NCI-H226 (cell line): ENCODE results near the gene CLCN1.

Experiments used
- DNase-seq: peaks from one replicate; pipeline ENCODE4 v3.0.0-alpha.2; 2015

CLCN1 gene

DNA sequence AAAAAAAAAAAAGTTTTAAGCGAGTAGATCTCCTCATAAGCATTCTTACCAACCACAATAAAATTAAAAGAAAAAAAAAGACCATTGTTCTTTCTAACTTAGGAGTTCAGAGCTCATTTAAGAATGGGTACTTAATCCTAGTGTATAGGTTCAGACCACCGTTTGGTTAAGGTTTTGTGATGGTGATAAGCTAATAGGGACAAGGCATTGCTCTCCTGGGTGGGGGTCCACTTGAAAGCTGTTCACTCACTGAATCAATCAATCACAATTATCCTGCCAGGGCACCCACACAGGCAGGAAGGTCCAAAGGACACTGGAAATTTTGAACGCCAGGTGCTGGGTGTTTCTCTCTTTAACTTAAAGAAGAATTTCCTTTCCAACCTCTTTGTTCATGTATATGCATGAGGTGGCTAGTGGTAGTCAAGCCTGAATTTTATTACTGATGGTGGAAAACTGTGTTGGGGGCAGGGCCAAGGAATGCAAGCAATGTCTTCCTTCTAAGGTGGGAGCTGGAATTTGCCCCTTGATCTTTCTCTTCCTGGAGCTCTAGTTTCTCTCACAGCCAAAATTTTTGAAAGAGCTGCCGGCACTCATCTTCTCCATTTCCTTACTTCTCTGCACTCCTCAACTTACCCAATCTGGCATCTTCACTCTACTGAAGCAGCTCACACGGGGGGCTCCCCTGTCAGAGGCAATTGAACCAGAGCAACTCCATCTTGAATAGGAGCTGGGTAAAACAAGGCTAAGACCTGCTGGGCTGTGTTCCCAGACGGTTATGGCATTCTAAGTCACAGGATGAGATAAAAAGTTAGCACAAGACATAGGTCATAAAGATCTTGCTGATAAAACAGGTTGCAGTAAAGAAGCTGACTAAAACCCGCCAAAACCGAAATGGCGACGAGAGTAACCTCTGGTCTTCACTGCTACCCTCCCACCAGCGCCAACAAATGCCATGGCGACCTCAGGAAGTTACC lies 54.1 kb downstream of the CLCN1 start:
- no peak for DNase-seq

DNA sequence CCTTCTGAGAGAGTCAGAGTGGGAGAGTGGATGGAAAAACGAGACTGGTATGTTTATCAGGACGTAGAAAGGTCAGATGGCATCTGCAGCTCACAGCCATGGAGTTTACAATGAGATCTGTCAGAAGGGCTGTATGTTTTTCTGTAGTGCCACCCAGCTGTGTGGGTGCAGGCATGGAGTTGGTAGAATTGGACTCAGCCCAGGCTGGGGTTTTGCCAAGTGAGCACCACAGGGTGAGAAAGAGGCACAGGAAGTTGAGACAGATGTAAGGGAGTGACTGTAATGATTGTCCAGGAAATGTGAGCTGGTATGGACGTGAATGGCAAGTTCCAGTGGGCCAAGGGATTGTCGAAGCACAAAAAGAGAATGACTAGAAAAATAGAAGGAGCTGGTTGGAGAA lies 56.2 kb downstream of the CLCN1 start:
- DNase-seq: peak; percentile 74

DNA sequence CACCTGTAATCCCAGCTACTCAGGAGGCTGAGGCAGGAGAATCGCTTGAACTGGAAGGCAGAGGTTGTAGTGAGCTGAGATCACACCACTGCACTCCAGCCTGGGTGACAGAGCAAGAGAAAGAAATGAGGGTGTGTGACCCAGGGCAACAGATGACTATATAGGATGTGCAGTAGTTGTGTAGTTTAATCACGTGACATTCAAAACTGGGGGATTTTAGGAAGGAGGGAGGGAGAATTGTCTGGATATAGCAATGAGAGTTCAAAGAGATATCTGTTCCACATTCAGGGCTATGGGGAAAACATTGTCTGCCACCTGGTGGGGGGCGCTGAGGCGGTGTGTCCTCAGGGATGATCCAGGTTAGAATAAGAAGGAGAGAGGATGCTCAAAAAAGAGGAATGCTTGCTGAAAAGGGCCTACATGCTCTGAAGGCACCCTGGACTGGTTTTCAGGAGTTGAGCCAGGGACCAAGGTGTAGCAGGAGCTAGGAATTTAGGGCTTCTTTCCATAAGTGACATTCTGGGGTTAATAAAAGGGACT lies 57.4 kb downstream of the CLCN1 start:
- no peak for DNase-seq

DNA sequence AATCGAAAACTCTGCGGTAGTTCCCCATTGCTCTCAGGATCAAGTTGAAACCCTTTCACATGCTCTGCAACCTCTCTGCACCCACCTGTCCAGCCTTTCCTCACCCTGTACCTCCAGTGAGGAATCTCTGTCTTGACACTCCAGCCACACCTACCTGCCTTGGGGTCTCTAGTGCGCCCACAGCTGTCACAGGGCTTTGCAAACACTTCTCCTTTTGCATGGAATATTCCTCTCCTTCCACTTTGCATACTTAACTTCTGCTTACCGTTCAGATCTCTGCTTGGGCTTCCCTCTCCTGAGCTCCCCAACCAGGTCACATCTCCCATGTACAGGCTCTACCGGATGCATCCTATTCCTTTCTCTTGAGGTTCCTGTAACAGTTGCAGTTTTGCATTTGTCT lies 58.6 kb downstream of the CLCN1 start:
- DNase-seq: no peak

DNA sequence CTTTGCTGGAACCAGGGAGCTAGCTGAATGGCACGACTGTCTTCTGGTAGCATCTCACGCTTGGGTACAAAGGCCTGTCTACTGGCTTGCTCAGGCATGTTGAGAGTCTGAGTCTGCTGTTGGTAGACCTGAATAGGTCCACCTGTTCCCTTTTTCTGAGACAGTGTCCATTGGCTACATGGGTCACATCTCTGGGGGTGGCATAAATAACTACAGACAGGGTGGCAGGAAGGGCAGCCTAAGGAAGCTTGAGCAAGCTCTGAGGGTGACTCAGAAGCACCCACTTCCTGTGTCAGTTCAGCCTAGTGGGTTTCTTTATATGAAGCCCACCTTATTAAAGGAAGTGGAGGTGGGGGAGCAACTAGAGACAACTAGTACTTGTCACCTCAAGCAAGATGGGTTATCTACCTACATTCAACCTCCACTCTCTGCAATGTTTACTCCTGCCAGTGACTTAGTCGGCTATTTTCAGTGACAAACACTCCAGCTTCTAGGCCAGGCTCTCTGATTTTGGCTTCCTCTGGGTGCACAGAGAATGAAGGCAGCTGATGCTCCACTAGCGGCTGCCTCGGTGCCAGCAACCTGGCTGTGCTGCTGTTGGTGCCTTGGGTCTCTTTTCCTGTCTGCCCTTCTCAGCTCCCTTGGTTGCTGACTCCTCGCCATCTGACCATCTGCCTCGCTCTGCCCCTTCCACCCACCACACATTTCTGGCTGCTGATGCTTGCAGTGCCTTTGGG lies 59.6 kb downstream of the CLCN1 start:
- no peak for DNase-seq

DNA sequence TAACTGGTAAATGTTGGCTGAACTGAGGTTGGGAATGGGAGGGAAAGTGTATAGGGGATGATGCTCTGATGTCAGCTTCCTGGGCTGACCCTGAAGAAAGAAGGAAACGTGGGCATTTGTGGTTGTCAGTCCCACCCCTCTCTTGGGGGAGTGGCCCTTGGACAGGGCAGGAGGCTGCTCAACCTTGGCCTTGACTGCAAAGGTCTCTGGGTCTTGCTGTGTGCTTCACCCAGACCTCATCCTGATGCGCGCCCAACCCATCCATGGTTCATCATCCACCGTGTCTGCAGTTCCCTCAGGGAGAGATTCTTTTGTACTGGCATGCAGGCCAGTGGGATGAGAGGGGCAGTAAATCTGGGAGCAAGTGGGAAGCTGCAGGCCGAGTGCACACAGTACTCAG lies 60.5 kb downstream of the CLCN1 start:
- no peak for DNase-seq

DNA sequence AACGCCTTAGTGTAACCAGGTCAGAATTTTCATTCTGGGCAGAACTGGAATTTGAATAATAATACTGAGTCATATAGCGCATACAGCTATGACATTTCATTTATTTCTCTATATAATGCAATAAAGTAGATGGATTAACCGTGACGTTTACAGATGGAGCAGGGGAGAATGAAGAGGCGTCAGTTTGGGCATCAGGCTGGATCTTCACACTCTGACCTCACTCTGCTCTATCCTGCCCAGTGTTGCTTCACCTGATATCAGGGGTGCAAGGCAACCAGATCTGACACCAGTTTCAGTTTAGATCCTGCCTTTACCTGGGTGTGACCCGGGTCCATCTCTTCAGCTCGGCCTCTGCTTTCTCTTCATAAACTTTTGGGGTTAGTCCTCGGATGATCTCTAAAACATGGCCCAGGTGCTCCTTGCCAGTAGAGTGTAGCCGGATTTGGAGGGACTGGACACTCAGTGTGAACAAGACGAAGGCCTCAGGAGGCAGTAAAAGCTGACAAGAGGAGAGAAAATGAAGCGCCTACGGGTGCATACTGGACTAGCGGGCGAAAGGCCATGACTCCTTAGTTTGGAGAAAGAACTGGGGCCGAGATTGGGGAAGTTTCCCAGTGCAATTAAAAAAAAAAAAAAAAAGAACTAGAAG lies 63.8 kb downstream of the CLCN1 start:
- no peak for DNase-seq

DNA sequence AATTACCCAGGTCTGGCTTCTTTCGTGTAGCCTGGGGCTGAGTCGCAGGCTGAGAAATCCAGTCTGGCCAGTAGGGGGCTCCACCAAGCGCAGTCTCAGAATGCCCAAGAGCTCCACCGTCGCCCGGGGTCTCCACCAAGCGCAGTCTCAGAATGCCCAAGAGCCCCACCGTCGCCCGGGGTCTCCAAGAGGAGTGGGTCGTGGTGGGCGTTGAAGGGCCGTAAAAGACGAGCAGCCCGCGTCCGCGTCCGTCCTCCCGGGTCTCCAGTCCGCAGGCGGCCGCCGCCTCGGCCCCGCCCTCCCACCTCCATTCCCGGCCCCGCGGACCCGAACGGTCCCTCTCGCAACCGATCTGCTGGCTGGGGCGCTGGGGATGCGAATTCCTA lies 64.3 kb downstream of the CLCN1 start:
- peak; percentile 73 for DNase-seq

DNA sequence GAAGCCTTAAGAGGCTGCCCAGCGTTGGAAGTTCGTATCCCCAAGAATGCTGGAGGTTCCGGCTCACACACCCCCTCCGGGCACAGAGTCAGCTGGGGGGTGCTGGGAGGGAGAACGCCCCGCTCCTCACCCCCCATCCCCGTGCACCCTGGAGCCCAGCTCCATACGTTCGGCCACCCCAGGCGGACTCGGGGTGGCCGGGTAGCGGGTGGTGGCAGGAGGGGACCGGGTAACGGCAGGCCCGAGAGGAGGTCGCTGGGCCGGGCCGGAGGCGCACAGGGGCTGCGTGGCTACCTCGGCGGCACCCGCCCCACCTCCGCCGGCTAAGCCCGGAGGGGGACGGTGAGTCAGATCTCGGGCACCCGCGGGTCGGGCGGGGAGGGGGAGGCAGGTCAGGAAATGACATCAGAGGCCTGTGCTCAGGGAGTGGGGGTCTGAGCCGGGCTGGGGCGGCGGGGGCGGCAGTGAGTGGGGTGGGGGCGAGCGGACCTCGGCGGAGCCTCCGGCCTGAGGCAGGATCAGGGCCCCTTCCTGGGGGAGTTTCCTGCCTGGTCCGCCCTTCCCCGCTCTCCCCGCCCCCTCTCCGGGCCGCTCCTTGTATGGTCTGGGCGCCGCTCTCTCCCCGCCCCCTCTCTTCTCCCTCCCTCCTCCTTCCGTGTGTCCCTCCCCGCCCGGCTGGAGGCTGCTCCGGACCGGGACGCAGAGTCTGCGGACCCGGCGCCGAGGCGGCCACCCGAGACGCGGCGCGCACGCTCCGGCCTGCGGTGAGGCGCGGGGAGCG lies 64.9 kb downstream of the CLCN1 start, which contains the start of gene ZYX:
TSS of gene ZYX (plus strand) at position 700 of the 781 bp plus-strand sequence. CDS start 227 bp downstream, outside the sequence.
- DNase-seq: peak; percentile 93

DNA sequence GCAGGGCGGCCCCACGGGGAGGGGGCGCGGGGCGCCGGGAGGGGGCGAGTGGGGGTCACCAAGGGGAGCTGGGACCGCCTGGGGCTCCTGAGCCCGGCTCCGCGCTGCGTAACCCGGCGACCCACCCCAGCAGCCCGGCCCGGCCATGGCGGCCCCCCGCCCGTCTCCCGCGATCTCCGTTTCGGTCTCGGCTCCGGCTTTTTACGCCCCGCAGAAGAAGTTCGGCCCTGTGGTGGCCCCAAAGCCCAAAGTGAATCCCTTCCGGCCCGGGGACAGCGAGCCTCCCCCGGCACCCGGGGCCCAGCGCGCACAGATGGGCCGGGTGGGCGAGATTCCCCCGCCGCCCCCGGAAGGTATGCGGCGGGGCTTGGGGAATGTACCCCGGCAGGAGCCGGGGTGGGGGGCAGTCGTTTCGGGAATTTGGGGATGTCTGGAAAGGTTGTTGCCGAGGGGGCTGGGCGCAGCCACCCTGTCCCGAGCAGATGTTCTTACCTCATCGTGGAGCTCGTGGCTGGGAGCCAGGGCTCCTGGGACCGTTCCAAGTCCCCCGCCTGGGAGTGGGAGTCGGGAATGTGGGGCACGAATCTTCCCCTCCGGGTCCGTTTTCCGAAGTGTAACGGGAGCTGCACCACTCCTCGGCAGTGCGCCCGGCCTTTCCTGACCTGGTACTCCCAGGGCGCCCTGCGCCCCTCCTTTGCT lies 65.7 kb downstream of the CLCN1 start:
- peak; percentile 80 for DNase-seq

DNA sequence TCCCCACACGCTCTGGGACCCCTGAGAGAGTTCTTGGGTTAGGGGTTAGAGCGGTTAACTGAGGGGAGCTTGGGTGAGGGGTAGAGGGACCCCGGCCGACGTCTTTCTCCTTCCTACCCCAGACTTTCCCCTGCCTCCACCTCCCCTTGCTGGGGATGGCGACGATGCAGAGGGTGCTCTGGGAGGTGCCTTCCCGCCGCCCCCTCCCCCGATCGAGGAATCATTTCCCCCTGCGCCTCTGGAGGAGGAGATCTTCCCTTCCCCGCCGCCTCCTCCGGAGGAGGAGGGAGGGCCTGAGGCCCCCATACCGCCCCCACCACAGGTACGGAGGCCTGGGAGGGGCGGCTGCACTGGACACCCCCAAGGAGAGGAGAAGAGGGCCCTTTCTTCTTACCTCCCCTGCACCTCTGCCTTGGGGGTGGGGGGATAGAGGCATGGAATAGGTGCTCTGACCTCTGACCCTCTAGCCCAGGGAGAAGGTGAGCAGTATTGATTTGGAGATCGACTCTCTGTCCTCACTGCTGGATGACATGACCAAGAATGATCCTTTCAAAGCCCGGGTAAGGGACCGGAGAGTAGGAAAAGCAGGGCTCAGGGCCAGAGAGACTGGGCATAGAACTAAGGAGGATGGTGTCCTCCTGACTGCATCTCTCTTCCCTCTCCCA lies 66.3 kb downstream of the CLCN1 start:
- no peak for DNase-seq

DNA sequence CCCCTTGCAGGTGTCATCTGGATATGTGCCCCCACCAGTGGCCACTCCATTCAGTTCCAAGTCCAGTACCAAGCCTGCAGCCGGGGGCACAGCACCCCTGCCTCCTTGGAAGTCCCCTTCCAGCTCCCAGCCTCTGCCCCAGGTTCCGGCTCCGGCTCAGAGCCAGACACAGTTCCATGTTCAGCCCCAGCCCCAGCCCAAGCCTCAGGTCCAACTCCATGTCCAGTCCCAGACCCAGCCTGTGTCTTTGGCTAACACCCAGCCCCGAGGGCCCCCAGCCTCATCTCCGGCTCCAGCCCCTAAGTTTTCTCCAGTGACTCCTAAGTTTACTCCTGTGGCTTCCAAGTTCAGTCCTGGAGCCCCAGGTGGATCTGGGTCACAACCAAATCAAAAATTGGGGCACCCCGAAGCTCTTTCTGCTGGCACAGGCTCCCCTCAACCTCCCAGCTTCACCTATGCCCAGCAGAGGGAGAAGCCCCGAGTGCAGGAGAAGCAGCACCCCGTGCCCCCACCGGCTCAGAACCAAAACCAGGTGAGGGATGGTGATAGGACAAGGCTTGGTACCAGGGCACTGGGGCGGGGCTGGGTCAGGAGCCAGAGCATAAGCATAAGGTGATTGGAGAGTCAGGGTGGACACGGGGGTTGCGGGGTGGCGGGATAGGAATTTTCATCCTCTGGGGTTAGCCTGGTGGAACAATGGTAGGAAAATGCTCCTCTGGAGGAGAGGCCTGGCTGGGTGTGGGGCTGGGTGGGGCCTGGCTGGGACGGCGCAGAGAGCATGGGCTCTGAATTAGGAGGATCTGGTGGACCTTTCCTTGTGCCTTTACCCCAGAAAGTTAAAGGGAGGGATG lies 67.1 kb downstream of the CLCN1 start:
- DNase-seq: no peak

DNA sequence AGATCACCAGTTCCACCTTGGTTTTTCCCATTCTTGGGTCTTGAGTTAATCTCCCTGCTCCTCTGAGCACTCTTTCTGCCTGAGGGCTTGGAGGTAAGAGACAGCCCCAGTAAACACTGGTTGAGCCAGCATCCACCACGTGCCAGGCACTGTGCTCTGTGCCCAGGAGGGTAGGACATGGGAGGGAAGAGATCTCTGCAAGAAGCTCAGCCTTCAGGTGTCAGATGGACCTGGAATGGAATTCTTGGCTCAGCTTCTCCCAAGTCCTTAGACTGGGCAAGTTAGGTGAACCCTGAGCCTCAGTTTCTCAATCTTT lies 67.7 kb downstream of the CLCN1 start:
- DNase-seq: peak; percentile 45

DNA sequence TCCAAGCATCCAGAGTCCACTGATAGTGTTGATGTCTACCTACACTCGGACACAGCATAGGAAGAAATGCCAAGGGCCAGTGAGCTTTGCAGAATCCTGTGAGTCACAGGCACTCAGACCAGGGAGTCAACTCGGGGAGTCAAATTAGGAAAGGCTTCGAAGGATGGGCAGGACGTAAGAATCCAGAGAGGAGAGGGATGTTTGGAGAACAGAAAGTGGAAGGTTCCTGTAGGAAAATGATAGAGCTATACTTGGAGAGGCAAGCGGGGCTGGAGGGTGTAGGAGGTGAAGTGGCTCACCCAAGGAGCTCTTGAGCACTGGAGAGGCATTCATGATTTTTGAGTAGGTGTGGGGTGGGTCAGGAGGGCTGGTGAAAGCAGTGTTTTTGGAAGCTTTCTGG lies 68.2 kb downstream of the CLCN1 start:
- DNase-seq: no peak

DNA sequence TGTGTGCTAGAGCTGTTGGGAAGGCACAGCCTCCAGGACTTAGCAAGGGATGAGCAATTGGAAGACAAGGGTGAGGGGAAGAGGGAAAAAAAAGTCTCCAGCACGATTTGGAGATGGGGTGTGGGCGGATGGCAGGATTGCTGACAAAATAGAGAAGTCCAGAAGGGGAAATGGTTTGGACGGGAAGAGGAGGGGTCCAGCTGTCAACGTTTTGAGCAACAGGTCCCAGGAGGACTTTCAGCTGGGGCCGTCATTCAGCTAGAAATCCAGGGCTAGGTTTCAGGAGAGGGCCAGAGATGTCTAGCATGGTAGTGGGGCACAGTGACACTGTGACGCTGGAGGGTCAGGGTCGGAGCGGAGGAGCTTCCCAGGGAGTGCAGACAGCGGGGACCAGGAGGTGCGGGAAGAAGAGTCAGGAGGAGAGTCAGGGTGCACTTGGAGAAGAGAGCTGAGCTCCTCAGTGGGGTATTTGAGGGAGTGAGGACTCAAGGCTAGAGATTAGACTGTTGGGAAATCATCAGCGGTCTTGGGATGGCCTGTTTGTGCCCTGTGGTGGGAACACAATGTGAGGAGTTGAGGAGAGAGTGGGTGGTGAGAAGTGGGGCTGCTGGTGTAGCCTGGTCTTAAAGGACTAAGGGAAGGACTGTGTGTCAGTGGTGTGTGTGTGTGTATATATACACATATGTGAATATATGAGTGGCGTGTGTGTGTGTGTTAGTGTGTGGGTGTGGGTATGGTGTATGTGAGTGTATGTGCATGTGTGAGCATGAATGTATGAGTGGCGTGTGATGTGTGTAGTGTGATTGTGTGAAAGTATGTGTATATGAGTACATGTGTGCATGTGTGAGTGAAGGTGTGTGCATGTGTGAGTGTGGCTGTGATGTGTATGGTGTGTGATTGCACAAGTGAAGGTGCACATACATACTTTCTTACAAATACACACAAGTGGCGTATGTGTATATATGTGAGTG lies 69.0 kb downstream of the CLCN1 start:
- DNase-seq: no peak

DNA sequence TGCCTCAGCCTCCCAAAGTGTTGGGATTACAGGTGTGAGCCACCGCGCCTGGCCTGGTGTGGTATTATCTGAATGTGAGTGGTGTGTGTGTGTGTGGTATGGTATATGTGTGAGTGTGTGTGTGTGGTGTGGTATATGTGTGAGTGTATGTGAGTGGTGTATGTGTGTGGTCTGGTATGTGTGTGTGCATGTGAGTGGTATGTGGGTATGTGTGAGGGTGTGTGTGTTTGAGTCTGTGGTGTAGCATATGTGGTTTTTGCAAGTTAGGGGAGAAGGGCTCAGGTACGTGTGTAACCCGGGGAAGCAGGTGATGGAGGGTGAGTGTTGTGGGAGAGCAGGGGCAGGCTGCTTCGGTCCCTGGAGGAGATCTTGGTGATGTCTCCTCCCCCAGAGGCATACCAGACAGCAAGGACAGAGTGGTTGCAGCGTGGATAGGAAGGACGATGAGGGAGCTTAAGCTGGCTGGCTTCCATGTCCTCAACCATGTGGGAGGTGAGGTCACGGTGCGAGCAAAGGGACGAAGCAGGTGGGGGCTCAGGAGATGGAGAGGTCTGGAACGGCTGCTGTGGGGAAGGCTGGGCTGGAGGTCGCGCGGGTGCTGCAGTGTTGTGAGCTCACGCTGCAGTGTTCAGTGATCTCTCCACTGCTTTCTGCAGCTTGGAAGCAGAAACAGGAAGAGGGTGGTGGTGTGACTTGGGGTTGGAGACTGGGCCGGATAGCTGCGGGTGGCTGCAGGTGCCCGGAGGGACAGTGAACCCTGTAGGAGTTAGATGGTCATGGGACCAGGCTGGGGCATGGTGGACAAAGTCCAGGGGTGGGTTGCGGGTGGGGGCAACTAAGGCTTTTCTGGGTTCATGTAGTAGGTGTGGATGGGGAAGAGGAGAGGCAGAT lies 70.2 kb downstream of the CLCN1 start:
- no peak for DNase-seq

DNA sequence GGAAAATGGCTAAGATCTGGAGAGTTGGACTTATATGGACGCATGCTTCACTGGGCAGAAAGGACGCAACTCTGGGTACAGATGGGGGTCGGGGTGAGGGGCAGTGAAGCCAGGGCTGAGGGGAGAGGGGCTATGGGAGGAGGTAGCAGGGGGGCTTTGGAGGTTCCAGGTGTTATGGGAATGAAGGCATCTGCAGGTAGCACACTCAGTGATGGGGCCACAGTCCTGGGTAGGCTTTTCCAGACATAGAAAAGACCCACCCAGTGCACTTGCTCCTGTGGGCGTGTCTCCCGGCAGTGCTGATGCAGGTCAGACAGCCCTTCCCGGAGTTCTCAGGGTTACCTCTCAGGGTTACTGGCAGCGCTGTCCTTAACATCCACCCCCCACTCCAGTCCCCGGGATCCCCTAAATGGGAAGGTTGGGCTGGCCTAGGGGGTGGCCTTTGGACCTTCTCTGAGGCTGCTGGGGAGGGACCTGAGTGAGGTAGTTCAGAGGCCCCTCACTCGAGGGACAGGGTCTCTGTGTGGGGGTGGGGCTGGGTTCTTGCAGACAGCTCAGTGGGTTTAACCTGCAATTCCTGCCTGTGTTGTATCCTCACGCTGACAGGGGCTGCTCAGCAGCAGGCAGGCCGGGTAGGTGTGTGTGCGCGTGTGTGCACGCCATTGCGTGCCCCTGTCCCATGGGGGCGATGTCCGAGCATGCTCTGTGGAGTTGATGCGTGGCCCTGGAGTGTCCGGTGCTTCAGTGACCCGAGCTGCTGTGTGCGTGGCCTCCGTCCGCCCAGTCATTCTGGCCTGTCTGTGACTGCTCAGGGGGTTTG lies 71.5 kb downstream of the CLCN1 start:
- DNase-seq: no peak
